Parathyroid adenoma (tissue), 2 donors: ENCODE results near the gene PCP2.
A peak's percentile ranks its signal among the peaks of the same experiment; 100 is the strongest.

ENCODE experiments used
- H2AFZ ChIP-seq: fragments of 300-600 bp; sonication (generic); one replicate; pipeline ENCODE4 v1.7.0; 2017; ENCODE audit warnings: antibody characterized with exemption, mild to moderate bottlenecking
- H3K27ac ChIP-seq: fragments of 300-600 bp; sonication (generic); one replicate; pipeline ENCODE4 v1.7.0; 2017
- H3K27me3 ChIP-seq: fragments of 300-600 bp; sonication (generic); one replicate; pipeline ENCODE4 v1.7.0; 2017; ENCODE audit warnings: low read length; ENCODE audit not compliant: control insufficient read depth, insufficient read depth
- H3K36me3 ChIP-seq: fragments of 300-600 bp; sonication (generic); one replicate; pipeline ENCODE4 v1.7.0; 2017; ENCODE audit warnings: low read length; ENCODE audit not compliant: control insufficient read depth, insufficient read depth
- H3K4me1 ChIP-seq: fragments of 300-600 bp; sonication (generic); one replicate; pipeline ENCODE4 v1.7.0; 2017; ENCODE audit warnings: control low read depth
- H3K4me2 ChIP-seq: fragments of 300-600 bp; sonication (generic); one replicate; pipeline ENCODE4 v1.7.0; 2017; ENCODE audit warnings: low read length
- H3K4me3 ChIP-seq: fragments of 300-600 bp; sonication (generic); one replicate; pipeline ENCODE4 v1.7.0; 2017; ENCODE audit warnings: low read depth, low read length
- H3K79me2 ChIP-seq: fragments of 300-600 bp; sonication (generic); one replicate; pipeline ENCODE4 v1.7.0; 2017; ENCODE audit warnings: control low read depth
- H3K9ac ChIP-seq: fragments of 300-600 bp; sonication (generic); one replicate; pipeline ENCODE4 v1.7.0; 2017; ENCODE audit warnings: mild to moderate bottlenecking
- H3K9me3 ChIP-seq: fragments of 300-600 bp; sonication (generic); one replicate; pipeline ENCODE4 v1.7.0; 2017; ENCODE audit warnings: low read length; ENCODE audit not compliant: control insufficient read depth
- TF ChIP-seq, protein P1 (sequence below): fragments of 300-600 bp; sonication (generic); IDR thresholded peaks from one replicate; pipeline ENCODE4 v1.7.0; 2017; ENCODE audit warnings: antibody characterized with exemption, mild to moderate bottlenecking
- donor health status: primary hyperparathyroidism.

Gene PCP2

DNA sequence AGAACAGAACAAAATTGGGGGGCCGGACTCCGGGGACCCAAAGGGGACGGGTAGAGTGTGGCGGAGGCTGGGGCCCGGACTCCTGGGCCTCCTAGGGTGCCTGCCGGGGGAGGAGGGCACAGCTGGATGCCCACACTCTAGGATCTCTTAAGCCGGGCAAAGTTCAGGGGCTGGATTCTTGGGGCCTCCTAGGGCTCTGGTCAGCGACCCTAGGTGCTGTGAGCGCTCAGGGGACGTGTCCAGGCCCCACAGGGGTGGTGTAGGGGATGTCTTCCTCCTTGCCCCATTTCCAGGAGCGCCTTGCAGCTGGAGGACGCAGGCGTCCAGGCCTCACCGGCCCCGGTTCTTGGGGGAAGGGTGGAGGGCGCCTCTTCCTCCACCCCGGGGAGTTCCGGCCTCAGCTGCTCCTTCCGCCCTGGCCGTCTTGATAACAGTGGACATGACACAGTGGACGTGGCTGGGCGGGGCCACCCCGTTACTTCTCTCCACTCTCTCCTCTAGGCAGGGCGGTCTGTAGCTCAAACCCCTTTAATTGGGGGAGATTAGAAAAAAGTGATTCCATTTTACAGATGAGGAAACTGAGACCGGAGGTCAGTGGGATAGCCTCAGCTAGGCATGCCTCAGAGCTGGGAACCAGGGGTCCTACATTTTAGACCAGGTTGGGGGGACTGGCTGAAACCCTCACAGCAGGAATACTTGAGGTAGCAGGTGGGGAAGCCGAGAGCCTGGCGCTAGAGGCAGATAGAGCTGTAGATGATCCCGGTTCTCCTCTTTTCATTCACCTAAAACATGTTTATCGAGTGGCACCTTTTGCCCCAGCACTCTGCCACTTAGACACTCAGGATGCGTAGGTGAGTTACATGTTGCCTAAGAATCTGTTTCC lies 4.1 kb upstream of the PCP2 start:
- H3K4me1 ChIP-seq: no peaks in the 10 kb centered on the region
- H3K36me3 ChIP-seq: no peaks in the 10 kb centered on the region
- peak overlapping the region; percentile 57 for H3K27ac ChIP-seq
- H3K27me3 ChIP-seq: no peaks in the 10 kb centered on the region
- H2AFZ ChIP-seq: peak overlapping the region; percentile 73
- H3K4me2 ChIP-seq: peak overlapping the region; percentile 58
- H3K9me3 ChIP-seq: no peaks in the 10 kb centered on the region
- no peaks in the 10 kb centered on the region for H3K79me2 ChIP-seq
- H3K4me3 ChIP-seq: peak overlapping the region; percentile 66
- no peak overlapping the region for H3K9ac ChIP-seq
- TF ChIP-seq, protein P1, sequence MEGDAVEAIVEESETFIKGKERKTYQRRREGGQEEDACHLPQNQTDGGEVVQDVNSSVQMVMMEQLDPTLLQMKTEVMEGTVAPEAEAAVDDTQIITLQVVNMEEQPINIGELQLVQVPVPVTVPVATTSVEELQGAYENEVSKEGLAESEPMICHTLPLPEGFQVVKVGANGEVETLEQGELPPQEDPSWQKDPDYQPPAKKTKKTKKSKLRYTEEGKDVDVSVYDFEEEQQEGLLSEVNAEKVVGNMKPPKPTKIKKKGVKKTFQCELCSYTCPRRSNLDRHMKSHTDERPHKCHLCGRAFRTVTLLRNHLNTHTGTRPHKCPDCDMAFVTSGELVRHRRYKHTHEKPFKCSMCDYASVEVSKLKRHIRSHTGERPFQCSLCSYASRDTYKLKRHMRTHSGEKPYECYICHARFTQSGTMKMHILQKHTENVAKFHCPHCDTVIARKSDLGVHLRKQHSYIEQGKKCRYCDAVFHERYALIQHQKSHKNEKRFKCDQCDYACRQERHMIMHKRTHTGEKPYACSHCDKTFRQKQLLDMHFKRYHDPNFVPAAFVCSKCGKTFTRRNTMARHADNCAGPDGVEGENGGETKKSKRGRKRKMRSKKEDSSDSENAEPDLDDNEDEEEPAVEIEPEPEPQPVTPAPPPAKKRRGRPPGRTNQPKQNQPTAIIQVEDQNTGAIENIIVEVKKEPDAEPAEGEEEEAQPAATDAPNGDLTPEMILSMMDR: no peak

DNA sequence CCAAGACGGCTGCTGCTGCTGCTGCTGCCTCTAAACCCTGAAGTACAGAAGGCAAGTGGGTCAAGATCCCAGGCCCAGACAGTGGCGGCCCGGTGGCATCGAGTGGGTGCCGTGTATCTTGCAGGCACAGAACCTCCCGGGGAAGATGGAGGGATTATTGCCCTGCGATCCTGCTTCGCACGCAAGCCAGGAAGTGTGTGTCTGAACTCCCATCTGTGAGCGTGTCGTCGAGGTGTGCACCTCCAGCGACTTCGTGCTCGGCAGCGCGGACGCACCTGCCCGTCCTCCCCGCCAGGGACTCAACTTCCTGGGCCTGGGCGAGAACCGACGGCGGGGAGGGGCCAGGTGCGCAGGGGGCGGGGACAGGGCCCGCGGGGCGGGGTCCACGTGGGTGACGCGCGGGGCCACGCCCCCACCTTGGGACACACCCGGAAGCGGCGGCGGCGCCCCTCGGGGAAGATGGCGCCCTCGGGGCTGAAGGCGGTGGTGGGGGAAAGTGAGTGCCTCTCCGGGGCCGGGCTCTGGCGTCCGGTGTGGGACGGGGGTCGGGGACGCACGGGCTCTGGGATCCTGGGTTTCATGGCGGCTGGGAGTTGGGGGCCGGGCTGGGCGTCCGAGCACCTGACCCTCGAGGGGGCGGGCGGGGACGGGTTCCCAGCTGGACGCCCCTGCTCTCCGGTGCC lies 3.3 kb upstream of the PCP2 start, which contains the start of gene STXBP2:
TSS of gene STXBP2 (plus strand) at position 420 of the 683 bp plus-strand sequence. CDS start at position 460, 40 bp downstream.
- Histone ChIP-seq H3K4me1 (no peaks in the 10 kb centered on the region), H3K4me3 (peak within 1 kb of the TSS; percentile 66), H2AFZ (peak within 1 kb of the TSS; percentile 73), H3K9me3 (no peaks in the 10 kb centered on the region), H3K9ac (no peak within 1 kb of the TSS), H3K4me2 (peak within 1 kb of the TSS; percentile 58), H3K79me2 (no peaks in the 10 kb centered on the region), H3K27ac (peak within 1 kb of the TSS; percentile 57), H3K36me3 (no peaks in the 10 kb centered on the region), H3K27me3 (no peaks in the 10 kb centered on the region)
- TF ChIP-seq, protein P1: no peak

DNA sequence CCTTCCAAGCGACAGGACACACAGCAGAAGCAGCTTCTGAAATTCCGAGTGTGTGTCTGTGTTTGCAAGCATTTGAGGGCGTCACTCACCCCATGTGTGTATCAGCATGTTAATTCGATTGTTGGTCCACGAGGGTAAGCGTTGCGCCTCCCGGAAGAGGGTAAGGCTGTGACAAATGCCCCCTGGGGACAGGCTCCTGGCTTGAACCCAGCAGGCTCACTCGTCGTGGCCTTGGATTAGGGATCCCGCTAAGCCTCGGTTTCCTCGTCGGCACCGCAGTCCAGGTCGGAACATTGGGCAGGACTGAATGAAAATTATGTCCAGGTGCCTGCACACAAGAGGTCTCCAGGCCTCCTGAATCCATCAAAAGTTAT lies 2.8 kb upstream of the PCP2 start:
- Histone ChIP-seq H3K79me2 (no peaks in the 10 kb centered on the region), H3K4me2 (peak overlapping the region; percentile 58), H3K9ac (no peak overlapping the region), H3K9me3 (no peaks in the 10 kb centered on the region), H3K4me1 (no peaks in the 10 kb centered on the region), H3K36me3 (no peaks in the 10 kb centered on the region), H3K27ac (peak overlapping the region; percentile 57), H3K27me3 (no peaks in the 10 kb centered on the region), H2AFZ (peak overlapping the region; percentile 73), H3K4me3 (peak overlapping the region; percentile 66)
- TF ChIP-seq, protein P1: no peak

DNA sequence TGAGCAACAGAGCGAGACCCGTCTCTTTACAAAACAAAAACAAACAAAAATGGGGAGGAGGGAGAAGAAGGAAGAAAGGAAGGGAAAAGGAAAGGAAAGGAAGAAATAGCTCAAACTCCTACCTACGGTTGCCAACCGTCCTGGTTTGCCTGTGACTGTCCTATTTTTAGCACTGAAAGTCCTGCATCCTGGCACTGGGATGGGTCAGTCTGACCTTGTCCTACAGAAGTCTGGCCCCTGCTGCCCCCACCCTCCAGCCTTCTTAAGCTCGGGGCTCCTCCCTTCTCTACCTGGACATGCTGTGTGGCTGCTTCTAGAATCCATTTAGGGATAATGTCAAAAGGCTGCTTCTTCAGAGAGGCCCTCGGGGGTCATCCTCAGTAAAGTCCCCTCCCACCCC lies 2.2 kb upstream of the PCP2 start:
- Histone ChIP-seq H3K9ac (no peak overlapping the region), H3K36me3 (no peaks in the 10 kb centered on the region), H3K27me3 (no peaks in the 10 kb centered on the region), H2AFZ (no peak overlapping the region), H3K4me1 (no peaks in the 10 kb centered on the region), H3K79me2 (peaks cover 4% of the 10 kb centered on the region), H3K4me3 (no peak overlapping the region), H3K27ac (no peak overlapping the region), H3K9me3 (no peaks in the 10 kb centered on the region), H3K4me2 (no peak overlapping the region)
- TF ChIP-seq, protein P1: no peak
